GM04504 (cell line): ENCODE measurements around the gene LRRC3C.
A peak's percentile ranks its signal among the peaks of the same experiment; 100 is the strongest.

Source experiments
- DNase-seq: peaks from one replicate; pipeline ENCODE4 v3.0.0-alpha.2; 2012; ENCODE audit warnings: low read depth

The LRRC3C gene

DNA sequence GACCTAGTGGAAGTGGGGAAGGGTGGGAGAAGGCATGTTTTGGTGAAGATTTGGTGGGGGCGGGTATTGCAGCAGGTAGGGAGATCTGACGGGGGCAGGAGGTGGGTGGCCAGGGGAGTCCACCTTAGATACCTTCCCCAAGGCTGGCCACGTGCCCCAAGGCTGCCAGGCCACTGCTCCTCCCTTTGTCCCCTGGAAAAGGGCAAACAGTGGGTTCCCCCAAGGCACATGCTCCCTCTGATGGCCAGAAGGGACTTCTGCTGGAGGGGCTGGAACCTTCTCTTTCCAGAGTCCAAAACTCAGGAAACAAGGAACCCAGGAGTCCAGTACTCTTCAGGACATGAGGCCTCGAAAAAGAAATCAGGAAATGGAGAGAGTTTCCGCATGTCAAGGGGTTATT is 46.9 kb downstream of the LRRC3C start:
- DNase-seq = no peak

DNA sequence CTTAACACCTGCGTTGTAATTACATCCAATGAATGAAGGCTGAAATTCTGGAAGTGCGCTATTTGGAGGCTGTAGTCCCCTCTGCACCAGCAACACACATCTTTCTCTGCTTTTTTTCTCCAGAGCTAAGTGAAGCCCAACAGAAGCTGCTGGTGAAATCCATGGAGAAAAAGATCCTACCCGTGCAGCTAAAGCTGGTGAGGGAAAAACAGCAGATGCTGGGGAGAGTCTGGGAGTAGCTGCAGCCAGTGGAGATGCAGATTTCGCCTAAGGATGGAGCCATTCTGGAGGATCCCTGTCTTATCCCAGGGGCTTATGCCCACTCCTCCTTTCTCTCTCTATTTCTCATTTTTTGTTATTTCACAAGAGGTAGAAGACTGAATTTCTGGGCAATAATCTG is 48.3 kb downstream of the LRRC3C start:
- DNase-seq = no peak

DNA sequence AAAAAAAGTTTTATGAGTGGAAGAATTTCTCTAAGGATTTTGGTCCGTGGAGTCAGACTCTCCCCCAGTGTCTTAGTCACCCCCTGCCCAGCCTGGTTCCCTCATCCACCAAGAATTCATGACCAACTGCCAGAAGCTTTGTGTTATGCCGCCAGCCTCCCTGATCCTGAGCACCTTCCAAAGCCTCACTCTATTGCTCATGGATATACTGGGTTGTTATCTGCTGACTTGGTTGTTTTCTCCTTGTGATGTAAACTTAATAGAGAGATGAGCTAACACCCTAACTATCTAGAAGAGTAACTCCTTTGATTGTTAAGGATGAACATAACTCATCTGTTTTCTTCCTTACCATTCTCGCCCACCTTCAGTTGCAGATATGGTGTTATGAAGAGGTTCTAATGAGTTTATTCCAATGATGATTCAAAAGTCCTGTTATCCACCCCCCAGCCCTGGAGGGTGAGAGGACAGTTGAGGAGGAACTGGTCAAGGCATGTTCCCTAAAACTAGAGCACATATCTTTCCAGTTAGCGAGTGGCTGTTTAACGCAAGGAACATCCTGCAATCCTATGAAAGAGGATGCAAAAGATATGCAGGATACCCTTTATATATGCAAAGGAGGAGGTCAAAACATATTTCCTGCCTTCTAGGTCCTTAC is 51.6 kb downstream of the LRRC3C start:
- peak; percentile 70 for DNase-seq

DNA sequence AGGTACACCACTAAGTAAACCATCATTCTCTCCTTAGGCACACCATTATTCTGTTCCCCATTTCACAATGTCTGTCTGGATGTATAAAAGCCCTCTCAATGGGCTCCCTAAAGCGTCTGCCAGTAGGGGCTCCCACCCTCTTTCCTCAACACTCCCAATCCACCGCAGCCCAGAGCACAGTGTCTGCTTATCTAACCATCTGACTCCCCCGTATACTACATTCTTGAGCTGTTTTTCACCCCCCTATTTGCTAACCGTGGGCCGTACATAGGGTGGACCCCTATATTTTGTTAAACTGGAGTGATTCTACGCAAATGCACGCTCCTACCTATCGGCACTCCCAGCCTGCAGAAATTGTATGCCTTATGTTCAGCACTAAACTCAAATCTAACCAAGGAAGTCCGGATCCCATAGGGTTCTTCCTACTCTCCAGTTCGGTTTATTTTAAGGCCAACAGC is 52.4 kb downstream of the LRRC3C start:
- DNase-seq = no peak

DNA sequence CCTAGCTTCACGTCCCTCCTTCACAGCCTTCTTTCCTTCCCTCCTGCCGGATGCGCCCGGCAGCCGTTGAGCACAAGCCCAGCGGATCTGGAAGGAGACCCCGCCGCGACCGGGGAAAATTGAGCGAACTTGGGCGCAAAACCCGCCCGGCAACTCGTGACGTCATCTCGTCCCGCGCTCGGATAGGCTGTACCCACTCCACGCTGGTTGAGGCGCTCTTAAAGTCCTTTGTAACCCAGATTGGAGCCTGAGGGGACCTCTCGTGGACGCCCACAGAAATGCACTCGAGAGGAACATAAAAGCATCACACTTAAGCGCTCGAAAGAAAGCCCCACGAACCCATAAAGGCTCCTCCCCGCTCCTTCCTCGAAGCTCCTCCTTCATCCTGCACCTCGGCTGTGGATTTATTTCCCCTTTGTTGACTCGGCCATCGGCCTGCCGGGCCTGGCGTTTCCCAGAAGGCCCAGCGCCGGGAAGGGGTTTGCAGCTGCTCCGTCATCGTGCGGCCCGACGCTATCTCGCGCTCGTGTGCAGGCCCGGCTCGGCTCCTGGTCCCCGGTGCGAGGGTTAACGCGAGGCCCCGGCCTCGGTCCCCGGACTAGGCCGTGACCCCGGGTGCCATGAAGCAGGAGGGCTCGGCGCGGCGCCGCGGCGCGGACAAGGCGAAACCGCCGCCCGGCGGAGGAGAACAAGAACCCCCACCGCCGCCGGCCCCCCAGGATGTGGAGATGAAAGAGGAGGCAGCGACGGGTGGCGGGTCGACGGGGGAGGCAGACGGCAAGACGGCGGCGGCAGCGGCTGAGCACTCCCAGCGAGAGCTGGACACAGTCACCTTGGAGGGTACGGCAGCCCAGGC is 53.0 kb downstream of the LRRC3C start, which contains the start of gene PSMD3:
Gene PSMD3 (plus strand): TSS at position 457 of the 856 bp plus-strand sequence. CDS start 164 bp downstream, at position 621.
- DNase-seq = peak; percentile 100

DNA sequence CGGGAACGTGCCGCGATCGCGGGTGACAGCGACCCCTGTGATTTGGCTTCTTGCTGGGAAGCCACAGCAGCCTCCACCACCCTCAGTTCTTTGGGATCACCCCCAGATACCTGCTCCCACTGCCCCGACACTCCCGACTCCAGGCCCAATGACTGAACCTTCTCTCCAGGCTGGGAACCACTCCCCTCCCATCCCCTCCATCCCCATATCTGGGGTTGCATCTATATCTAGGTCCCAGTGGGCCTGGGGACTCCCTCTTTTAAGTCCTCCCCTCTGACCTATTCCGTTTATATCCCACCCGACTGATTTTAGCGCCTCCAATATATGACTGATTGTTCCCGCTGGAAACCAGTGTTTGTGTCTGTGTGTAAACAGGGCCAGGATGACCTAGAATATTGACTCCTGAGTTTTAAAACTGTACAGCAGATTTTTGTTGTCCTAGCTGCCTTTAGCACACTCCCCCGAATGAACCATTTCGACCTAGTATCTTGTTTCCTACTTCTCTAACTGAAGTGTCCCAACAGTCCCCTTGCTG is 53.7 kb downstream of the LRRC3C start:
- DNase-seq = no peak

DNA sequence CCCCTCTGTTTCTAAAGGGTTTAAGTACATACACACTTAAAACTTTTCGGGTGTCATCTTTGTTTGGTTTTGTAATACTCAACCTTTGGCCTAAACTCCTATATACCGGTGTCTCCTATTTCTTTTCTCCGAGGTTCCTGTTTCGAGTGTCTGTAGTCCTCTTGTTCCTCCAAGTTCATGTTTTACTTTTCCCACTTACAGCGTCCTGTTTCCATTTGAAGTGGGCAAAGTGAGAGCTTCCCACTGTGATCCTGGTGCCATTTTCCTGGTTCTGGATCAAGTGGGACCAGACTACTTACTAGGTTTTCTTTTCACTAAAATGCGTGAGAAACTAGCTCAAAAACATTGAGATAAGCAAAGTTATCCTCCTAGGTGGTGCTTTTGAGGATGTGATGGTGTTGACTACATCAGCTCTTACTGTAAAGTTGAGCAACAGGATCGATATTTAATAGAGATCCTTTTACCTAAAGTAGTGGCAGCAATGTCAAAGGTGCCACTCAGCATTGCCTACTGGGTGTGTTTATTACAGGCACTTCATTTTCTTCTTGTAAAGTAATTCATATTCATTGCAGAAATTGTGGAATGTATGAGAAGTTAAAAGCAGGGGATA is 54.3 kb downstream of the LRRC3C start:
- no peak for DNase-seq

GRCh38 chr17:39988206-39988810 is 60.8 kb downstream of the LRRC3C start:
- DNase-seq = no peak

DNA sequence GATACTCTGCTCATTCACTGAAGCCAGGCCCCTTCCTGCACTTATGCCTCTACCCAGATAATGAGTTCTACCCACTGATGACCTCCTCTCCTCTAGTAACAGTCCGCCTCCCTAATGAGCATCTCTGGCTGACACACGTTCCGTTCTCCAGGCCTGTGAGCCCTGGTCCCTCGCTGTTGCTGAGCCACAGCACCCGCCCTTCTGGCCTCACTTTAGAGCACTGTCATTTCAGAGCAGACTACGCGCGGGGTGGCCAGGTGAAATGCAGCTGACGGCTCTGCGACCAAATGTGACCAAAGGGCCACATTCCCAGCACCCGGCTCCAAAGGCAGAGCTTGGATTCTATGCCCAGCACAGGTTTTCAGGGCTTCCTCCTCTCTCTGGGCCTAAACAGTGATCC is 66.9 kb downstream of the LRRC3C start:
- no peak for DNase-seq
